Measurements from ENCODE around the gene MAST4. TPM values are rescaled to one million over a fixed set of nuclear protein-coding genes. Genes with fewer than 3 reads are reported as not detected.
A peak's percentile ranks its signal among the peaks of the same experiment; 100 is the strongest.

The MAST4 gene
- total and polyA plus RNA-seq, 2 of the 13 experiments (the other 11 are each of a cell fraction or from before 2014, with no cell fraction given): 3.4 to 3.7 TPM

DNA sequence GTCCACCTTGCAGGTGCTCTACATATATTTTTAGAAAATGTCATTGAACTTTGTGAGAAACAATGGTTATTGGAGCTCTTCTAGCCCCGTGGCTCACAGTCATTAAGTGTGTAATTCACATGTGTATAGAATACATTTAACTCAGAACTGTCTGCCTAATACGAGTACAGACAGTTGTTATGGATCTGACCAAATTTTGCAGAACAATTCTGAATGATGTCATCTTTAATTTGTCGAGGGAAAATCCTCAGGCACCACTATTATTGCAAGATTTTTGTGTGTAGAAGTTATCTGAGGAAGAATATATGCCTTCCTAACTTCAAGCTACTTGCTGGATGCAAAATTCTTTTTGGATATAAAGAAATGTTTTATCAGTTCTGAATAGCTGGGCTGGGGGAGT, 383.5 kb downstream of the MAST4 start (continued):
- TF ChIP-seq ATF7 (IDR thresholded peaks at IDR 0.05): peak; percentile 79
- TF ChIP-seq ATF7 (CRISPR knock-in tag; IDR thresholded peaks at IDR 0.05): no peak

DNA sequence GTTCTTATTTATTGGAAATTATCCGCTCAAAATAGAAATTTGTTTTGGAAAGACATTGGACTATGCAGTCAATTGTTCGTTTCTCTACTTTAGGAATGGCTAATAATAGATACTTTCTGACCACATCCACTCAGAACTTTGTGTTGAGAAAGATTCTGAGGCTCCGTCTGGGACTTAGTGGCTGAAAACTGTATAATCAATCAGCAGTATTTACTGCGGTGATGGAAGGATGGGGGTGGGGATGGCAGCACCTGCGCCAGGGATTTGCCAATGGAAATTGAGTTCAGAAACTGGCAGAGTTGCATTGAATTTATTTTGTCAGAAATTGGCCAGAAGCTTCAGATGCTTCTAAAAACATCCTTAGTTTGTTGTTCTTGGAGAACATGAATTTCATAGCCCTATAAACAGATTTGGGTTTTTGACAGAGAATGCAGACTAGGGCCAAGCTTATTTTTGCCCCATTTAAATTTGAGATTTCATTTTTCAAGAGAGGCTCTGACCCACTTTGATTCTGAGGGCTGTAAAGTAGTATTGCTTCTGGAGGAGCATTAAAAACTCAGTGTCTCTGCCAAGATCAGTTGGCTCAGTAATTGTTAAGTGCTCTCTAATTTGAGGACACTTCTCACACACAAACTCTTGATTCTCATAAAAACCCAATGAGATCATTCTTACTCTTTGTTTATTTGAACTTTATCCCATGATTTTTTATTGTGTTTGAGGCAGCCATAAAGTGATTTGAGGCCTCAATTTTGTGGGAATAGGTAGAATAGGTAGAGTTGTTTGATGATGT, 385.3 kb downstream of the MAST4 start:
- Histone ChIP-seq H3K4me2 (ENCODE audit: low read depth, low read length) (no peak overlapping the region), H4K20me1 (ENCODE audit: insufficient read depth, low read length) (no peaks in the 10 kb centered on the region), H3K4me1 (ENCODE audit: insufficient read depth, low read length) (no peaks in the 10 kb centered on the region), H3K9me3 (ENCODE audit: low read length) (no peaks in the 10 kb centered on the region), H3K27ac (ENCODE audit: extremely low read length, insufficient read depth, low read length) (no peak overlapping the region), H3K4me3 (replicated peaks in 1 of 3; ENCODE audit: insufficient read depth in 1 of 3, low read depth in 2 of 3, low read length in 3 of 3) (no peak overlapping the region), H3K79me2 (ENCODE audit: insufficient read depth, low read length) (no peaks in the 10 kb centered on the region), H3K27me3 (ENCODE audit: control insufficient read depth in 1 of 2, insufficient read depth in 2 of 2, low read length in 2 of 2) (peaks cover 0 to 4% of the 10 kb centered on the region in 2 experiments; a peak in 1 of 5 replicates), H3K9ac (ENCODE audit: insufficient read depth, low read depth, low read length) (no peak overlapping the region), H3K36me3 (replicated peaks in 1 of 2; ENCODE audit: control insufficient read depth in 1 of 2, insufficient read depth in 2 of 2, low read length in 2 of 2) (no peaks in the 10 kb centered on the region), H2AFZ (ENCODE audit: low read length) (no peak overlapping the region)
- no peak for FAIRE-seq
- ChIA-PET POLR2A (no interaction called here), CTCF (ENCODE audit: low intra/inter-chr PET ratio, low total read pairs) (no interaction called here)
- BruUV-seq (replicated peaks): no TSS peak
- in situ Hi-C loops (cut with HindIII; ENCODE audit: extremely low pct_ligation_motif_present, low pct_unique_long_range_greater_than_20kb) (loop anchor here (10.0 kb wide), 1 partner anchor 223 kb away; no protein-coding TSS in a partner anchor), intact Hi-C loops (cut with micrococcal nuclease; ENCODE audit: unreplicated experiment) (no loop called here)
- WGBS (ENCODE audit: low lambda C conversion rate): 46% methylated on average over 5 of the region's 5 CpGs
- no peak for DNase-seq (ENCODE audit: low spot score)
- no peak for ATAC-seq
- no peak for TF ChIP-seq MIXL1 (CRISPR knock-in tag; IDR thresholded peaks at IDR 0.05)
- no peak for TF ChIP-seq ZNF17 (CRISPR knock-in tag; IDR thresholded peaks at IDR 0.05)
- no peak for TF ChIP-seq ZNF446 (CRISPR knock-in tag; IDR thresholded peaks at IDR 0.05)
- TF ChIP-seq ZNF235 (CRISPR knock-in tag; IDR thresholded peaks at IDR 0.05; ENCODE audit: borderline replicate concordance): no peak
- TF ChIP-seq RARG (CRISPR knock-in tag; IDR thresholded peaks at IDR 0.05; ENCODE audit: low read depth): no peak
- TF ChIP-seq RFX5 (IDR thresholded peaks at IDR 0.05; ENCODE audit: low read depth, low read length): no peak
- no peak for TF ChIP-seq GABPA (IDR thresholded peaks at IDR 0.05; ENCODE audit: low read depth, low read length)
- no peak for TF ChIP-seq GABPA (CRISPR knock-in tag; IDR thresholded peaks at IDR 0.05; ENCODE audit: low read depth)
- TF ChIP-seq ZNF879 (CRISPR knock-in tag; IDR thresholded peaks at IDR 0.05): no peak
- TF ChIP-seq, protein P1, sequence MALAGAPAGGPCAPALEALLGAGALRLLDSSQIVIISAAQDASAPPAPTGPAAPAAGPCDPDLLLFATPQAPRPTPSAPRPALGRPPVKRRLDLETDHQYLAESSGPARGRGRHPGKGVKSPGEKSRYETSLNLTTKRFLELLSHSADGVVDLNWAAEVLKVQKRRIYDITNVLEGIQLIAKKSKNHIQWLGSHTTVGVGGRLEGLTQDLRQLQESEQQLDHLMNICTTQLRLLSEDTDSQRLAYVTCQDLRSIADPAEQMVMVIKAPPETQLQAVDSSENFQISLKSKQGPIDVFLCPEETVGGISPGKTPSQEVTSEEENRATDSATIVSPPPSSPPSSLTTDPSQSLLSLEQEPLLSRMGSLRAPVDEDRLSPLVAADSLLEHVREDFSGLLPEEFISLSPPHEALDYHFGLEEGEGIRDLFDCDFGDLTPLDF (CRISPR knock-in tag; IDR thresholded peaks at IDR 0.05): no peak
- TF ChIP-seq NFYB (CRISPR knock-in tag; IDR thresholded peaks at IDR 0.05): no peak
- TF ChIP-seq, protein P2, sequence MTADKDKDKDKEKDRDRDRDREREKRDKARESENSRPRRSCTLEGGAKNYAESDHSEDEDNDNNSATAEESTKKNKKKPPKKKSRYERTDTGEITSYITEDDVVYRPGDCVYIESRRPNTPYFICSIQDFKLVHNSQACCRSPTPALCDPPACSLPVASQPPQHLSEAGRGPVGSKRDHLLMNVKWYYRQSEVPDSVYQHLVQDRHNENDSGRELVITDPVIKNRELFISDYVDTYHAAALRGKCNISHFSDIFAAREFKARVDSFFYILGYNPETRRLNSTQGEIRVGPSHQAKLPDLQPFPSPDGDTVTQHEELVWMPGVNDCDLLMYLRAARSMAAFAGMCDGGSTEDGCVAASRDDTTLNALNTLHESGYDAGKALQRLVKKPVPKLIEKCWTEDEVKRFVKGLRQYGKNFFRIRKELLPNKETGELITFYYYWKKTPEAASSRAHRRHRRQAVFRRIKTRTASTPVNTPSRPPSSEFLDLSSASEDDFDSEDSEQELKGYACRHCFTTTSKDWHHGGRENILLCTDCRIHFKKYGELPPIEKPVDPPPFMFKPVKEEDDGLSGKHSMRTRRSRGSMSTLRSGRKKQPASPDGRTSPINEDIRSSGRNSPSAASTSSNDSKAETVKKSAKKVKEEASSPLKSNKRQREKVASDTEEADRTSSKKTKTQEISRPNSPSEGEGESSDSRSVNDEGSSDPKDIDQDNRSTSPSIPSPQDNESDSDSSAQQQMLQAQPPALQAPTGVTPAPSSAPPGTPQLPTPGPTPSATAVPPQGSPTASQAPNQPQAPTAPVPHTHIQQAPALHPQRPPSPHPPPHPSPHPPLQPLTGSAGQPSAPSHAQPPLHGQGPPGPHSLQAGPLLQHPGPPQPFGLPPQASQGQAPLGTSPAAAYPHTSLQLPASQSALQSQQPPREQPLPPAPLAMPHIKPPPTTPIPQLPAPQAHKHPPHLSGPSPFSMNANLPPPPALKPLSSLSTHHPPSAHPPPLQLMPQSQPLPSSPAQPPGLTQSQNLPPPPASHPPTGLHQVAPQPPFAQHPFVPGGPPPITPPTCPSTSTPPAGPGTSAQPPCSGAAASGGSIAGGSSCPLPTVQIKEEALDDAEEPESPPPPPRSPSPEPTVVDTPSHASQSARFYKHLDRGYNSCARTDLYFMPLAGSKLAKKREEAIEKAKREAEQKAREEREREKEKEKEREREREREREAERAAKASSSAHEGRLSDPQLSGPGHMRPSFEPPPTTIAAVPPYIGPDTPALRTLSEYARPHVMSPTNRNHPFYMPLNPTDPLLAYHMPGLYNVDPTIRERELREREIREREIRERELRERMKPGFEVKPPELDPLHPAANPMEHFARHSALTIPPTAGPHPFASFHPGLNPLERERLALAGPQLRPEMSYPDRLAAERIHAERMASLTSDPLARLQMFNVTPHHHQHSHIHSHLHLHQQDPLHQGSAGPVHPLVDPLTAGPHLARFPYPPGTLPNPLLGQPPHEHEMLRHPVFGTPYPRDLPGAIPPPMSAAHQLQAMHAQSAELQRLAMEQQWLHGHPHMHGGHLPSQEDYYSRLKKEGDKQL (CRISPR knock-in tag; IDR thresholded peaks at IDR 0.05; ENCODE audit: low read depth): no peak

All from HepG2 (cell line).